Stimulated activated CD8-positive, alpha-beta memory T cell treated with anti-CD3 and anti-CD28 coated beads, Interleukin-4, amount 100 ng/mL, for 4 hours (primary cell): Measurements from ENCODE around the gene CCDC8.
"Not testable (repeated sequence)": the region's sequence is repeated elsewhere in the genome, so short reads cannot be mapped to it uniquely, and the experiment has no call there.

ENCODE experiments used
- DNase-seq, 2 donors: peaks; one replicate each; pipeline ENCODE4 v3.0.0-alpha.2; 2020; ENCODE audit warnings: low read depth in 2 of 2, low spot score in 1 of 2

The CCDC8 gene

GRCh38 chr19:46428239-46429135 lies 15.1 kb upstream of the CCDC8 start, which contains the start of gene PNMA8C:
PNMA8C (minus strand) TSS chr19:46428936; CDS start chr19:46428359, 577 bp downstream.
- DNase-seq: peak in 1 of 2 donors; percentile 34

DNA sequence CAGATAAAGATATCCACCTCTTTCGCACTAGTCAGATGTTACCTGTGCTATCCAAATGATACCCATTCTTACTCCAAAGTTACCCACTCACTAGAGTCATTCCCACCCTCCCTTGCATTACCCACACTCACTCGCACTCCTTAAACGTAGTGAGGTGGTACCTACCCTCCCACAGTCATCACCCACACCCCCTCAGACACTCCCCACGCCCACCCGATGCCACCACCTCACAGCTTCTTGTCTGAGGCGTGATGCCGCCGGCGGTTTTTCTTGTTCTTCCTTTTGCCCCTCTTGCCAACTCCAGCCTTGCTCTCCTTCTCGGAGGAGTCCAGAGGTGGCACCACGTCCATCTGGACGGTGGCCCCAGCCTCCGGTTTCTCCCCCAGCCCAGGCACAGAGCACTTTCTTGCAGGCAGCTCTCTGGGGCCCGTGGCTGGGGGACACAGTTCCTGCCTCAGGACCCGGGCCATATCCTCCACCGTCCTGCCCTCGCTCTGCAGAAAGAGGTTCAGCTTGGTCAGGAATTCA lies 14.2 kb upstream of the CCDC8 start:
- DNase-seq: no peak

GRCh38 chr19:46426506-46427162 lies 13.3 kb upstream of the CCDC8 start:
- no peak for DNase-seq

- no peak for DNase-seq
Observed at GRCh38 chr19:46426035-46426505, 12.7 kb upstream of the CCDC8 start.

- no peak for DNase-seq
Observed at GRCh38 chr19:46423188-46423587, 9.8 kb upstream of the CCDC8 start.

DNA sequence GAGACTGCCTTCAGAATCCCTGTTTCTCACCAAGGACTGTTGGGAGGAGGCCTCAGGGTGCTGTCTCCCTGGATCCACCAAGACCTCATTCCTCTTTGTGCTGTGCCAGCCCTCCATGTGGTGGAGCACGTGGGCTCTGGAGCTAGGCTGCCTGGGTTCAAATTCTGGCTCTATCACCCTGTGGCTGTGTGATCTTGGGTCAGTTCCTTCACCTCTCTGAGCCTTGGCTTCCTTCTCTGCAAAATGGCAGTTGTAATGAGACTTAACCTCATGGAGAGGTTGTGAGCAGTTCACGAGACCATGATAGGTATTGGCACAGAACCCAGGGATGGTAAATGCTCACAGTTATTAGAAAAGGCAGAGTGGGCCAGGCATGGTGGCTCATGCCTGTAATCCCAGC lies 9.0 kb upstream of the CCDC8 start:
- DNase-seq: no peak

GRCh38 chr19:46420056-46420455 lies 6.7 kb upstream of the CCDC8 start:
- no peak for DNase-seq

GRCh38 chr19:46415804-46416709 lies 2.7 kb upstream of the CCDC8 start:
- DNase-seq: peak in 1 of 2 donors; percentile 35

DNA sequence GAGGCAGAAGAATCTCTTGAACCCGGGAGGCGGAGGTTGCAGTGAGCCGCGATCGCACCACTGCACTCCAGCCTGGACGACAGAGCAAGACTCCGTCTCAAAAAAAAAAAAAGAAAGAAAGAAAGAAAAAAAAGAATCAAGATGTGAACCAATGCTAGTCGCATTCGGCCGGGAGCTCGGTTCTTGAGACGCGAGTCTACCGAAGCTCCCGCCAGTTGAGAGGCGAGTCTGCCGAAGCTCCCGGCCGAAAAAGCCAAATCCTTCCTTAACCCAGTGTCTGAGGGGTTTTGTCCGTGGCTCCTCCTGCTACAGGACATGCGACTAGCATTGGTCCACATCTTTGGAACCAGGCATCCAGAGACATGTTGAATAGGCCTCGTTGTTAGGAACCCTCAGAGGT lies 1.5 kb upstream of the CCDC8 start:
- DNase-seq: not testable (repeated sequence)

GRCh38 chr19:46412650-46413261 lies 608 bp downstream of the CCDC8 start:
- no peak for DNase-seq

DNA sequence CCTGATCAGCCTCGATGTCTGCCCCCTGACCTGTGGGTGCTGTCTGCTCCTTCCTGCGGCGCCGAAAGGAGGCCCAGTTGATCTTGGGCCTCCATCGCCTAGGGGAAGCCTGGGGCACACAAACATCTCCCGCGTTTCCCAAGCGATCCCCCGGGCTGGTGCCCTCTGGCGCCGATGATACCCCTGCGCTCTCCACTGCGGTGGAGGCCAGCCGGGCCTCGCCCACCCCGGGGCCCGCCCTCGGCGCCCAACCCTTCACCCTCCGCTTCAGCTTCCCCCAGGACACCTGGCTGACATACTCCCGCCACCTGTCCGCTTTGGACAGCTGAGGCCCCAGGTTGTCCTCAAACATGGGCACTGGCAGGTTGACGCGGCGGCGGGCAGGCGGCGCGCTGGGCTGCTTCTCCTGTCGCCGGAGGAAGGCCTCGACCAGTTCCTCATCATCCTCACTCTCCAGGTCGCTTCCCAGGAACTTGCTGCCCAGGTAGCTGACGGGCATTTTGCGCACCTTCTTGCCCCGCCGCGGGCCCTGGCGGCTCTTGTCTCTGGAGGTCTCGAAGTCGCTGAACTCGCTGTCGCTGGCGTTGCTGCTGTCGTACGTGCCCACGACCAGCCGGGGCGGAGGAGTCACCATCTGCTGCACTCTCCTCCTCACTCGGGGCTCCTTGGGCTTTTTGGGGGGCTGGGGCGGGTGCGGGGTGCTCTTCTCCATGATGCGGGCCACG lies 1.3 kb downstream of the CCDC8 start:
- DNase-seq: no peak

DNA sequence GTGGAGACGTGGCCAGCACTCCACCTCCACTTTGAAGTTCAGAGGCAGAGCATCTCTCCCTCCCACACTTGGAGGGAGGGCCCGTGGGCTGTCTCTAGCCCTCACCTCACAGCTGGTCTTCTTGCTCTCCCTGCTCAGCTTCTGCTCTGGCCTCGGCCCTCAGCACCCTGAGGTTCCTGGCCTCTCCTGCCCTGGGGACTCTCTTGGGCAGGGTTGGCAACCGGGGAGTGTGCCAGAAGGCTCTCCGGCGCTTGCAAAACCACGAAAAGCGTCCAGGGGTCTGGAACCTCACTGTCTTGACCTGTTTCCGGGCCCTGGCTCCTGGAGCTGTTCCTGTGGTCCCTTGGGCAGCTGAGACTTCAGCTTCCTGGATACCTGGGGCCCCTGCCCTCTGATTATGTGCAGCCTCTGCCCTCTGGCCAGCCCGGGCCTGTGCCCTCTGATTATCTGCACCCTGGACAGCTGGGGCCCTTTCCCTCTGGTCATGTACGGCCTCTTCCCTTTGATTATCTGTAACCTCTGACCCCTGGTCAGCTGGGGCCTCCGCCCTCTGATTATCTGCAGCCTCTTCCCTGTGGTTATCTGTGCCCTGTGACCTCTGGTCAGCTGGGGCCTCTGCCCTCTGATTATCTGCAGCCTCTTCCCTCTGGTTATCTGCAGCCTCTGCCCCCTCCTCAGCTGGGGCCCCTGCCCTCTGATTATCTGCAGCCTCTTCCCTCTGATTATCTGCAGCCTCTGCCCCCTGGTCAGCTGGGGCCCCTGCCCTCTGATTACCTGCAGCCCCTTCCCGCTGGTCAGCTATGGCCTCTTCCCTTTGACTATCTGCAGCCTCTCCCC lies 2.1 kb downstream of the CCDC8 start:
- no peak for DNase-seq

- no peak for DNase-seq
Observed at GRCh38 chr19:46410205-46411087, 2.9 kb downstream of the CCDC8 start.

- DNase-seq: no peak
Observed at GRCh38 chr19:46409191-46409590, 4.2 kb downstream of the CCDC8 start.

GRCh38 chr19:46408664-46409039 lies 4.7 kb downstream of the CCDC8 start:
- DNase-seq: no peak

- DNase-seq: no peak
Observed at GRCh38 chr19:46407856-46408663, 5.3 kb downstream of the CCDC8 start.

- DNase-seq: no peak
Observed at GRCh38 chr19:46406976-46407375, 6.4 kb downstream of the CCDC8 start.
